ENCODE measurements around the gene NEK6.

NEK6 gene

GRCh38 chr9:124354346-124355038 is 96.7 kb downstream of the NEK6 start:
- no peak for DNase-seq (ENCODE audit: low spot score)

DNA sequence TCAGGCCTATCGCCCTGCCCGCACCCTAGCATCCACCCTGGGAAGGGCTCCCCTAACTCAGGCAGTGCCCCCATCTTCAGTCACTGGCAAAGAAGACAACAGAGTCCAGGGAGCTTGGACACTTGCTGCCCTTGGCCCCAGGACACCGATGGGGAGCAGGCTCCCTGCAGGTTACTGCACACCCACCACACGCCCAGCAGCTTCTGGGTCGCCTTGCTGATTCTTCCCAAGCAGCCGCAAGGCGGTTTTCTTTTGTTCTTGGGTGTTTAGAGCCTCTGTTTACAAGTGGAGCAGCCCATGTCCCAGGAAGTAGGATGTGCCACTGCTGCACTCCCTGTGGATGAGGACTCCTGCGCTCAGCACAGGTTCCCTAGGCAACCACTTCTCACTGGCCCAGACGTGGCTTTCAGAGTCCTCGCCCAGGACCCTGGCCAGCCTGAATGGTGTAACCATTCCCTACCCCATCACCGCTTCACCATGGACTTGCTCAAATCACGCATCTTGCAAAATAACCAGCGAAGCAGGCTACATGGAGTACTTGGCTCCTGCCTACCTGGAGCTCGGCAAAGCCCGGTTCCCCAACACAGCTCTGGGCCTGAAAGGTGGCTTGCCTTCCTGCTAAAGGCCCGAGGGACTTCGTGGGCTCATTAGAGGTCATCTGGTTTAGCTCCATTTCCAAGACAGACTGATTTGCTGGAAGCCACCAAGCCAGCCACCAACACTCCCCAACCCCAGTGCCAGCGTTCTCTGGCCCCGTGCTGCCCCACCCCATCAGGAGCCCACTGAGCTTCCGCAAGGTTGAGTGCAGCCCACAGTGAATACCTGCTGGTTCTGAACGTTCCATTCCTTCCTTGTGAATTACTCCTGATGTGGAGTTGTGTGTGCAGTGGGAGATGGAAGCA is 97.5 kb downstream of the NEK6 start:
- DNase-seq (ENCODE audit: low spot score), result no peak

DNA sequence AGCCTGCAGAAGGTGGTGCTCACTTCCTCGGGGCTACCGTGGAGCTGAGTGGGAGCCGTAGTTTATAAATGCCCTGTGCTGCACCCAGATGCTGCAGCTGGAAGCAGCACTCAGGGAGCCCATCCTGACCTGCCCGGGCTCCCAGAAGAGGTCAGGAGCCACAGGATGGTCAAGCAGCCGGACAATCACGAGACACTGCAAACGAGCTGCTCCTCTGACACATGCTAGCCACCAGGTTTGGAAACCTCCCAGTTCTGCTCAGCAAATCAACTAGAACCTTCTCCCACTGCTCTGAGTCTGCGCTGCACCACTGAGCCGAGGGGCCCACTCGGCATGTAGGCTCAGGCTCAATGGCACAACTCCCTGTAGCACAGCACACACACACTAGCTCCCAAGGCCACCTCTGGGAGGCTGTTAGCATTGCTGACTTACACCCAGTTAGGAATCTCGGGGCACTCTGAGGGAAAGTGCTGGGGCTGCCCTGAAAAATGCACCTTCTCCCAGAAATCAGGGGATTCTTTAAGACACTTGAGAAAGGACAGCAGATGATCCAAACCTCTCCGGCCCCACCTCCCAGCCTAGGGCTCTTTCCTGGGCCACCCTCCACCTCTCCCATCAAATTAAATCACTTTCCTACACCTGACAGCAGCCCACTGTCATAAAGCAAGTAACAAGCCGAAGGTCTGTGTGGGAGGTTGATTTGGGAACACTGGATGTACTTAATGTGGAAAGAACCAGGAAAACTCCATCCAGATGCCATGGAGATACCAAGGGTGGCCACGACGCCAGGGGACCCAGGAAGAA is 98.4 kb downstream of the NEK6 start:
- DNase-seq (ENCODE audit: low spot score), result no peak

- no peak for DNase-seq (ENCODE audit: low spot score)
These were observed 99.1 kb downstream of the NEK6 start for GRCh38 chr9:124356745-124357390.

DNA sequence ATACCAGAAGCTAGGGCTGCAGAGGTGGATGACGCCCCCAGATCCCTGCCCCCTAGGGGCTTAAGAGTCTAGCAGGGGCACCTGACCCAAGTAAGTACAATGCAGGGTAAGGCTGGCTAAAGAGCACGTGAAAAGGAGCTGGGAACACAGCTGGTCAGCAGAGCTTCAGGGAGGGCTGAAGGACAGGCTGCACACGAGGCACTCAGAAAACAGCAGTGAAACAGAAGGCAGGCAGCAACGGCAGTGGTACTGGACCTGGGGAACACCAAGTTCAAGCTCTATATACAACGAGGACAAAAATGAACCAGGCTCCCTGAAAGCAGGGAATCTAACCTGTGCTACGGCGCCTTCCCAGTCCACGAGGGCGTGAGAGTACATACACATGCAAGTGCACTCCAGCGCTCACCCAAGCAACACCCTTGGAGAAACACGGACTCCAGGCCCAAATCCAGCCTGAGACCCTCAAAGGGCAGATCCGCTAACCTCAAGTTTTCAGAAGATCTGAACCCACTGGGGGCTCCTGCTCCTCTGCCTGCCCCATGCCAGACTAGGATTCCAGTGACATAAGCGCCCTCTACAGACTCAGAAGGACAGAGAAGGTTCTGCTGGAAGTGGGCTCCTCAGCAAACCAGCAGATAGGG is 100.1 kb downstream of the NEK6 start:
- DNase-seq (ENCODE audit: low spot score), result no peak

GRCh38 chr9:124358631-124359030 is 100.9 kb downstream of the NEK6 start:
- DNase-seq (ENCODE audit: low spot score), result no peak

DNA sequence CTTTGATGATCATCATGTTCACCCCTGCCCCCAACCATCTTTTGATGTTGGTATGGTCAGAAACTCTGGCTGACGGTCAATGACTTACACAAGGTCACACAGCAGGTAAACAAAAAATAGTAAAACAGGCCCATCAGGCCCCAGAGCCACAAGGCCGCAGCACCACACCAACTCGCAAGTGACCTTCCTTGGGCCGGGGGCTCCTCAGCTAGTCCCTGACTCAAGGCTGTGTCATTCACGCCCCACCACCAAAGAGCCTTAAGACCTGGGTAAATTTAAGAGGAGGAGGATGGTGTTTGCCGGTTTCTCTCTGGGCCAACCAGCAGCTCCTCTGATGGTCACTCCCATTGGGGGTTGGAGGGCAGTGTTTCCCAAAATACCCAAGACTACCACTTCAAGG is 101.7 kb downstream of the NEK6 start:
- DNase-seq (ENCODE audit: low spot score), result no peak

- no peak for DNase-seq (ENCODE audit: low spot score)
These were observed 102.3 kb downstream of the NEK6 start for GRCh38 chr9:124359855-124360678.

DNA sequence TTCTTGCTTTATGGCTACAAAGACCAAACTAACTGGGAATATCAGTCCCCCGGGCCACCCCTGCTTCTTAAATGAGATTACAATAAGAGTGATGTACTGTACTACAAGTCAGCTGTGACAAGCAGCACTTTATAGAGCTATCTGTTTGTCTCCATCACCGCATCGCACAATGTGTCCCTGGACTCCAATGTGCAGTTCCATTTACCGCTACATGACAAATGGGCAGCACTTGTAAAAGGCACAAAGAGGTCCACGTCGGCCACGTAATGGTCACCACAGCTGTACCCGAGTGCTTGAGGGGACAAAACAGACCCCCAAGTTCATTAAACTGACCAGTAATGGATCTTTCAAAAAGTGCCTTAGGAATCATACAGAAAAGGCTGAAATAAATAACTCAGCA is 103.4 kb downstream of the NEK6 start:
- no peak for DNase-seq (ENCODE audit: low spot score)

- no peak for DNase-seq (ENCODE audit: low spot score)
These were observed 105.8 kb downstream of the NEK6 start for GRCh38 chr9:124363326-124364096.

DNA sequence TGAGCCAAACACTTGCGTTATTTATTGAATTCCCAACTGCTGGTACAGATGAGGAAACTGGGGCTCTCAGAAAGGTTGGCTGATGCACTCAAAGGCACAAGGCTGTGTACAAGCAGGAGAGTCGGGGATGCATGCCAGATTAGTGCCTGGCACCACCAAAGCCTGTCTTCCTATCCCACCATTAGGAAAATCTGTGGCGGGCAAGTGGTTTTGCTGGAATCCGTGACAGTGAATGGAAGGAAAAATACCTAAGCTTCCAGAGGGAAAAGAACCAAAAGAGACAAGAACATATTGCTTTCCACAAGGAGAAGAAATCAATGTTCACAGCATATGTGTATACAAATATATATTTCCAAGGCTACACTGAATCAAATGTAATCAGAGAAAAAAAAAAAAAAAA is 106.4 kb downstream of the NEK6 start:
- DNase-seq (ENCODE audit: low spot score), result no peak

- no peak for DNase-seq (ENCODE audit: low spot score)
These were observed 107.3 kb downstream of the NEK6 start for GRCh38 chr9:124365036-124365435.

DNA sequence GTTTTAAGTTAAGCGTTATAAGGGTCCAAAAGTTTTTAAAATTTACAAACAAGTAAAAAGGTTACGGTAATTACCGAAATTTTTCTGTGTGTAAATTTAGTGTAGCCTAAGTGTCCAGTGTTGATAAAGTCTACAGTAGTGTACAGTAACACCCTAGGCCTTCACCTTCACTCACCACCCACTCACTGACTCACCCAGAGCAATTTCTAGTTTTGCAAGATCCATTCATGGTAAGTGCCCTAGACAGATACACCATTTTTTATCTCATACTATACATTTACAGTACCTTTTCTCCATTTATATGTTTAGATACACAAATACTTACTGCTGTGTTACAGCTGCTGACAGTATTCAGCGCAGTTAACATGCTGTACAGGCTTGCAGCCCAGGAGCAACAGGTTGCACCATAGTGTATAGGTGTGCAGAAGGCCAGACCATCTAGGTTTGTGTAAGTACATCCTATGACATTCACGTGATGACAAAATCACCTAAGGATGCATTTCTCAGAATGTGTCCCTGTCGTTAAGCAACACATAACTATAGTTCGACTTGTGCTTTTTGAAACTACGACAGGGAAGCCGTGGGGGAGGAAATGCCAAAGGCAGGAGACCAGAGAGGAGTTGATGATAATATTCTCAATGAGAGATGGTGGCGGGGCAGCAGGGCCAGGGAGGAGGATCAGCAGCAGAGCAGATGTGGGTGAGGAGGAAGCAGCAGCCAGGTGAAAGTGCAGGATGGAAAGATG is 108.9 kb downstream of the NEK6 start:
- DNase-seq (ENCODE audit: low spot score), result peak; percentile 48

DNA sequence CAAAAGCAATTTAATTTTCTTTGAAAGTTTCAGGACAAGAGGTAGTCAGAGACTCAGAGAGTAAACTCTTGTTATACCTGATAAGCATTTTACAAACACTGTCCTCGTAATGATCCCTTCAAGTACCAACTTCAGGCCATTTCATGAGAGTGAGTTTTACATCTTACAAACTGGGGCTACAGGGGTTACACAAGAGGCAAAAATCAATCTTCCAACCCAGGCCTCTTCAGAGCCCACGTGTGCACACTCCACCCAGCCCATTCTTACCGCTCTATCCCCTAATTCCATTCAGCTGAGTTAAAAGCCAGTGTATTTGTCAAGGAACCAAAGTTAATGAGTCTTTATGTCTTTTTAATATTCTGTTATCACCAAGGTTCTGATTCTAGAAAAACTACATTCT is 110.9 kb downstream of the NEK6 start:
- DNase-seq (ENCODE audit: low spot score), result no peak

DNA sequence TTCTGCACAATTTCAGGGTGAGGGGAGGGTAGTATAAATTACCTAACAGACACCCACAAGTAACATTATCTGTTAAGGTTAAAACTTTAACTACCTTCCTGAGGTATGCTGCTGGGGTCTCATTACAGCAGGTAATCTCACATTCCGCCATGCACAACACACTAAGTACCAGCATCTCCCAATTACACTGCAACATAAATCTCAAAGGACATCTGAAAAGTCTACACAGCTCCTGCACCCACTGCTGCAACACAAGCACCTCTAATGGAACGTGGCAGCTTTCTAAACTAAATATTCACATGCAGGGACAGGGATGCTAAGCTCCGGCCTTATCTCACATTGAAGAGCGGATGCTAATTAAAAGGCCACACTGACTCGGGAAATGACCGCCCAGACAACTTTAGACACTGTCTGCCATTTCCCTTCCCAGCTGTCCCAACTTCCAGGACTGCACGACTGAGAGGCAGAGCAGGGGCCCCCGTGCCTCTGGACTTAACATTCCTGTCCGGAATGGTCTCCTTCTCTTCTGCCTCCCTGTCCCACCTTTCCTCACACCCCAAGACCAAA is 111.6 kb downstream of the NEK6 start:
- DNase-seq (ENCODE audit: low spot score), result no peak

- no peak for DNase-seq (ENCODE audit: low spot score)
These were observed 113.3 kb downstream of the NEK6 start for GRCh38 chr9:124370896-124371582.

DNA sequence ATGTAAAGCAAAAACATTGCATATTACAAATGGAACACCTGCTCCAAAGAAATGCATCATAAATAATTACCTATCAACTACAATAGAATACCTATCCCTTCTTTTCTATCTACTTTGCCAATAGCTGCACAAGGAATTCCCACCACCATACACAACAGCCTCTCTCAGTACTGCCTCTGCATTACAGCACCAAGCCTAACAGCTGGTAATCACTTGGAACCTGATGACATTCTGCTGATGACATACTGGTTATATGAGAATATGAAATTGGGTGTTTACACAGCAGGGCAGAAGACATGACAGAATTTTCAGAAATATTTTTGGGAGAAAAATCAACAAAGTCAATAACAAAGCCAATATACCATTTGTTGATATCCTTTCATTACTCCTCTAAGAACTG is 114.3 kb downstream of the NEK6 start:
- DNase-seq (ENCODE audit: low spot score), result no peak

- DNase-seq (ENCODE audit: low spot score), result no peak
These were observed 115.6 kb downstream of the NEK6 start for GRCh38 chr9:124373386-124373785.
